HG03439 (cell line): ENCODE results near the gene ABCC5.
"Not testable (repeated sequence)": the region's sequence is repeated elsewhere in the genome, so short reads cannot be mapped to it uniquely, and the experiment has no call there.

Experiments used
- ATAC-seq: cut with Tn5 transposase; IDR thresholded peaks from one replicate; pipeline ENCODE4 v1.9.1; 2021; ENCODE audit warnings: mild to moderate bottlenecking, moderate library complexity; ENCODE audit not compliant: unreplicated experiment

Gene ABCC5

DNA sequence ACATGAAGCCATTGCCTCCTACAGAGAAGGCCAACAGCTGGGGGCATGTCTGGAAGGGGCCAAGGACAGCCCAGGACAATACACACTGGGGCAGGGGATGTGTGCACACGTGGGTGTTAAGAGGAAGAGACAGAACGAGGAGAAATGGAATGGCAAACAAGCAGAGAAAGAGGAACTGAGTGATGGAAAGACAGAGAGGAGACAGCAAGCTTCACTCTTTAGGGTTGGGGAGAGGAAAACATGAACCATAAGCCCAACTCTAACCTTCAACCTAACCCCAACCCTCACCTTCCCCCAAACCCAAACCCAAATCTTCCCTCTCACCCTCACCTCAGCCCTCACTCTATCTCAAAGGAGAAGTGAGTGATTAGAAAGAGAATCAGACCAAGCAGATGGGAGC, 121.1 kb downstream of the ABCC5 start:
- no peak for ATAC-seq

GRCh38 chr3:183896184-183896583, 121.5 kb downstream of the ABCC5 start:
- no peak for ATAC-seq

DNA sequence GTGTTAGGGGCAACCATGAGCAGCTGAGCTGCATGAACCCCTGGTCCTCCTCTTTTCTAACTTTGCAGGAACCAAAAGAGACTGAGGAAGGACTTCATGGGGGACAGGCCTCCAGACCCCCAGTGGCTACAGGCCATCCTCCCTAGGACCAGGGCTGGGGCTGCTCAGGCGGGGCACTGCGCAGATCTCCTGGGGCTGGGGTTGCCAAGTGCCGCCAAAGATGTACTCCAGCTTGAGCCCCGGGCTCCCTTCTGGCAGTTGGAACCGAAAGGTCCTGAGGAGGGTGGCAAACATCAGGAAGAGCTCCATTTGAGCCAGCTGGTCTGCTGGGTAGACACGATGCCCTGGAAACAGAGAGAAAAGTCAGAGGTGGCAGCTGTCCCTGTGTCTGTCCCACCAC, 121.9 kb downstream of the ABCC5 start:
- ATAC-seq, result no peak

DNA sequence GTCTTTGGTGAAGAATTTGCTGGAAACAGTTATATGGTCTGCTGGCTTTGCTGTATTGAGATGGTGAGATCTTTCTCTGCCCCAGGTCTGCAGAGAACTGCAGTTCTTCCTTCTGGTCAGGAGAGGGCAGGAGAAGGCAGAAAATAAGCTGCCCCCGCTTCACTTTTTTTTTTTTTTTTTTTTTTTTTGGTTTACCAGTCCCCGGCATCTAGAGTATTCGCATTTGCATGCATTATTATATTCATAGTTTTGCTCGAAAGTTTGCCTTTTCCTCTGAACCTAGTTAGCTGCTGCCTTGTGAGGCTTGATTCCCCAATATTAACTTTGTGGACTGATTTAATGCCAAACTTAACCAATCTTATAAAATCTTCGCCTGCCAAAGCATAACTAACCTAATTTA, 122.4 kb downstream of the ABCC5 start:
- no peak for ATAC-seq

DNA sequence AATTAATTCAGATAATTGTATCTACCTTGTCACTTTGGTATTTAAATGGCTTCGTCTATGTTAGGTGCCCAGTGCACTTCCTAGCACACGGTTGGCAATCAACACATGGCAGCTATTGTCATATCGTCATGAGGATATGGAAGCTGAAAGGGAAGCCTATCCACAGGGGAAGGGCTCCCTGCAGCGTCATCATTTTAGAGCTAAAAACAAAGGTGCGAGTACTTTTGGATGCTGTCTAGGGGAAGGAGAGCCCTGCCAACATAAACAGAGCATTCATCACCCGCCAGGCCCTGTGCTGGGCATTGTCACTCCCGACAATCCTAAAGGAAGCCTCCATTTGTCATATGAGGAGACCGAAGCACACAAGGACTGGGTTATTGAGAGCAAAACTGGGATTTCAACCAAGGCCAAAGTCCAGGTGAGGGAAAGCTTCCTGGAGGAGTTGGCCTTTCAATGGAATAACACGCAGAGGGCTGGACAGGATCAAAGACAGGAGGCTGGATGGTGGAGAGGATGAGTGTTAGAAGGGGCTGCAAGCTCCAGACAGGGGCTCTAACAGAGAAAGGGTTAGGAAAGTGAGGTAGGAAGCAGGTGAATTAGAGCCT, 125.0 kb downstream of the ABCC5 start:
- ATAC-seq, result no peak

DNA sequence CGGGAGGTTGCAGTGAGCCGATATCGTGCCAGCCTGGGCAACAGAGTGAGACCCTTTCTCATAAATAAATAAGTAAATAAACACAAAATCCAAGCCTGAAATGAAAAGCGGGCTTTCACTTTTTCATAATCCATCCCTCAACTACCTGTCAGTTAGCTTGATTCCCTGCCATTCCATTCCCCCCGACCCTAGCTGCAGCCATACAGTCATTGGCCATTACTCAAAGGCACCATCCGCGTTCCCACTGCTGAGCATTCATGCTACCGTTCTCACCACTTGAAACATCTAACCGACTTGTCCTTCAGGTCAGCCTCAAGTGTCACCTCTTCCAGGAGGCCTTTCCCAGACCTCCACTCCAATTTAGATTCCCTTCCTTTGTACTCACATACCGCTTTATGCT, 131.9 kb downstream of the ABCC5 start:
- no peak for ATAC-seq

DNA sequence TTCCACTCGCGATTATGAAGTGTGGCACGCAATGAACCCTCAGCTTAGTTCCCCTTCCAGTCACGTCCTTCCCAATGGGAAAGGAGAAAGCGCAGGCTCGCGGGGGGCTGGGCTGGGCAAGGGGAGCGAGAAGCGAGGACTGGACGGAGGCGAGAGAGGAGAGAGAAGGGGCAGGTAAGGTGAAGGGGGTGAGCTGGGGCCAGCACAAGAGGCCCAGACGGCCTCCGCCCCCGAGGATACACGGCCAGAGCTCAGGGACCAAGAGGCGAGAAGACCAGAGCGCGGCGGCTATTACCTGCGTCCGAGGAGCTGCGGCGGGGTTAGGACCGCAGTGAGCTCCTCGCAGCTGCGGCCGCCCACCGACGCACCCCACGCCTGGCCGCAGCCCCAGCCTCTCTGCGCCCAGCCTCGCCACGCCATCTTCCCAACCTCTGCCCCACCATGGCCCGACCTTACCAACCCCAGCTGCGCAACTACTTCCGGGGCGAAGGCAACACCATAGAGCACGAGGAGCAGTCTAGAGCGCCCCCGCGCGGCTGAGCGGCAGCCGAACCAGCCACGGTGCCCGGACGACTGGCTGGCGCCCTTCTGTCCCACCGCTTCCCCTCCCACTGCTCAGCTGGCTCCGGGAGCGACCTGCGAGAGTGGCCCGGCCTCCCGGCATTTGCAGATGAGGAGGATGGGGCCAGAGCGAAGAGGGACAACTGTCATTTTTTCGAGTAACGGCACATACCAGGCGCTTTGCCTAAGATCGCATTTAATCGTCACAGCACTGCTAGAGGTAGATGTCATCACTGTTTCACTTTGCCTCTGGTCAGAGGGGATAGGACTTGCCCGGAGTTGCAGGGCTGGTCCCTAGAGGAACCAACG, 133.0 kb downstream of the ABCC5 start, which contains the start of gene PARL:
TSS of gene PARL (minus strand) at position 454 of the 870 bp plus-strand sequence. CDS start at position 420, 34 bp downstream.
- ATAC-seq, result peak; percentile 99

- no peak for ATAC-seq
Measured at GRCh38 chr3:183884097-183884426, 133.6 kb downstream of the ABCC5 start.

GRCh38 chr3:183883291-183884096, 134.2 kb downstream of the ABCC5 start:
- no peak for ATAC-seq

- no peak for ATAC-seq
Measured at GRCh38 chr3:183880121-183880520, 137.6 kb downstream of the ABCC5 start.

DNA sequence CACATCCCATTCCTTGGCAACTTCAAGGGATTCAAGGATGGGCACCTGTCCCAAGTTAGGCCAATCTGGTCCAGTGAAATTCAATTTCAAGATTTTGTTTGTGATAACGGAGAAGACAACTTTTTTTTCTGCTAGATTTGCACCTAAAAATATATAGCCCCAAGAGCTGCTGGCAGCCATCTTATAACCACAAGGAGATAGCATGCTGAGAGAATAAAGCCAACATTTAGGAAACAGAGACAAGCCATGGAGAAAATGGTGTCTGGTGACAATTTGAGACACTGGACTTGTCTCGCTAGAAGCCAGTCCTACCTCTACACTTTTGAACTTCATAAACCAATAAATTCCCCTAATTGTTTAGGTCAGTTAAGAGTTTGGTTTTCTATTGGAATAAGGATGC, 138.4 kb downstream of the ABCC5 start:
- no peak for ATAC-seq

- no peak for ATAC-seq
Measured at GRCh38 chr3:183878071-183878470, 139.6 kb downstream of the ABCC5 start.

- not testable (repeated sequence) for ATAC-seq
Measured at GRCh38 chr3:183877227-183877626, 140.5 kb downstream of the ABCC5 start.

DNA sequence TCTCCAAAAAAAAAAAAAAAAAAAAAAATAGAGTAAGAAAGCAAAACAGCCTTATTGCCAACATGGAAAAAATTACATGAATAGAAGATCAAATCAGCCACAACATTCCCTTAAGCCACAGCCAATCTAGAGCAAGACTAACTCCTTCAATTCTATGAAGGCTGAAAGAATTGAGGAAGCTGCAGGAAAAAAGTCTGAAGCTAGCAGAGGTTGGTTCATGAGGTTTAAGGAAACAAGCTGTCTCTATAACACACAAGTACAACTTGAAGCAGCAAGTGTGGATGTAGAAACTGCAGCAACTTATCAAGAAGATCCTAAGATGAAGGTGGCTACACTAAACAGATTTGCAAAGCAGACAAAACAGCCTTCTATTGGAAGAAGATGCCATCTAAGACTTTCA, 142.3 kb downstream of the ABCC5 start:
- ATAC-seq, result no peak

DNA sequence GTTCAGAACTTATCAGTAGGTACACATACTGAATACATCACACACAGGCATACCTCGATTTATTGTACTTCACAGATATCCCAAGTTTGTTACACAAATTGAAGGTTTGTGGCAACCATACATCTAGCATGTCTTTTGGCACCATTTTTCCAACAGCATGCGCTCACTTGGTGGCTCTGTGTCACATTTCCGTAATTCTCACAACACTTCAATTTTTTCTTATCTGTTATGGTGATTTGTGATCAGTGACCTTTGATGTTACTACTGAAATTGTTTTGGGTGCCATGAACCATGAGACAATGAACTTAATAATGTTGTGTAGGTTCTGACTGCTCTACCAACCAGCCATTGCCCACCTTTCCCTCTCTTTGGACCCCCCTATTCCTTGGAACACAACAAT, 143.8 kb downstream of the ABCC5 start:
- no peak for ATAC-seq

- ATAC-seq, result no peak
Measured at GRCh38 chr3:183871541-183871940, 146.1 kb downstream of the ABCC5 start.

DNA sequence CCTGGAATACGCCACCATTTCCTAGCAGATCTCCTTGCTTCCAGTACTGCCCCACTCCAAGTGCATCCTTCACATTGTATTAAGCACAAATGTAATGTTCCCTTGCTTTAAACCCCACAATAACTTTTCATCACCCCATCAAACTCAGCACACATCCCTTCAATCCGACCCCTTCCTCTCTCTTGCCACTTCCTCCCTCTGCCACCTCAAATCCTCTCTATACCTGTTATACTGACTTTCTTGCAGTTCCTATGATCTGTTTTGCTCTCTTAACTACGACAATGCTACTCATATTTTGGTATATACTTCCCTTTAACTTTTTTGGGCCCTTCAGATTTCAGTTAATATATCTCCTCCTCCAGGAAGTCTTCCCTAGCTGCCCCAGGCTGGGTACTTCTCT, 147.1 kb downstream of the ABCC5 start:
- ATAC-seq, result no peak
